ENCODE measurements around the gene ATP1B1. TPM values are rescaled to one million over a fixed set of nuclear protein-coding genes. Genes with fewer than 3 reads are reported as not detected.
A peak's percentile ranks its signal among the peaks of the same experiment; 100 is the strongest.

Gene ATP1B1
- total and polyA plus RNA-seq, 9 of the 15 experiments (the other 6 are each of a cell fraction or from before 2014, with no cell fraction given): 0.76 to 3.0 (median 1.7) TPM

- TF ChIP-seq, protein P1, sequence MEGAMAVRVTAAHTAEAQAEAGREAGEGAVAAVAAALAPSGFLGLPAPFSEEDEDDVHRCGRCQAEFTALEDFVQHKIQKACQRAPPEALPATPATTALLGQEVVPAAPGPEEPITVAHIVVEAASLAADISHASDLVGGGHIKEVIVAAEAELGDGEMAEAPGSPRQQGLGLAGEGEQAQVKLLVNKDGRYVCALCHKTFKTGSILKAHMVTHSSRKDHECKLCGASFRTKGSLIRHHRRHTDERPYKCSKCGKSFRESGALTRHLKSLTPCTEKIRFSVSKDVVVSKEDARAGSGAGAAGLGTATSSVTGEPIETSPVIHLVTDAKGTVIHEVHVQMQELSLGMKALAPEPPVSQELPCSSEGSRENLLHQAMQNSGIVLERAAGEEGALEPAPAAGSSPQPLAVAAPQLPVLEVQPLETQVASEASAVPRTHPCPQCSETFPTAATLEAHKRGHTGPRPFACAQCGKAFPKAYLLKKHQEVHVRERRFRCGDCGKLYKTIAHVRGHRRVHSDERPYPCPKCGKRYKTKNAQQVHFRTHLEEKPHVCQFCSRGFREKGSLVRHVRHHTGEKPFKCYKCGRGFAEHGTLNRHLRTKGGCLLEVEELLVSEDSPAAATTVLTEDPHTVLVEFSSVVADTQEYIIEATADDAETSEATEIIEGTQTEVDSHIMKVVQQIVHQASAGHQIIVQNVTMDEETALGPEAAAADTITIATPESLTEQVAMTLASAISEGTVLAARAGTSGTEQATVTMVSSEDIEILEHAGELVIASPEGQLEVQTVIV (CRISPR knock-in tag; IDR thresholded peaks at IDR 0.05; ENCODE audit: borderline replicate concordance): no peak
- peak; percentile 71 for TF ChIP-seq NFE2 (IDR thresholded peaks at IDR 0.05; ENCODE audit: low read depth)
- no peak for TF ChIP-seq CTCFL (IDR thresholded peaks at IDR 0.05; ENCODE audit: borderline replicate concordance, insufficient read depth, low read depth, low read length, poor library complexity, severe bottlenecking)
- TF ChIP-seq BRD9 (IDR thresholded peaks at IDR 0.05; ENCODE audit: low read depth, partially characterized antibody): no peak
- TF ChIP-seq MAFK (IDR thresholded peaks at IDR 0.05; ENCODE audit: low read length): peak; percentile 25; the same call in 1 of the 2 replicates
- no peak for TF ChIP-seq RAD51 (IDR thresholded peaks at IDR 0.05; ENCODE audit: borderline replicate concordance, low read depth)
- no peak for TF ChIP-seq NFATC3 (IDR thresholded peaks at IDR 0.05)
- TF ChIP-seq, protein P2, sequence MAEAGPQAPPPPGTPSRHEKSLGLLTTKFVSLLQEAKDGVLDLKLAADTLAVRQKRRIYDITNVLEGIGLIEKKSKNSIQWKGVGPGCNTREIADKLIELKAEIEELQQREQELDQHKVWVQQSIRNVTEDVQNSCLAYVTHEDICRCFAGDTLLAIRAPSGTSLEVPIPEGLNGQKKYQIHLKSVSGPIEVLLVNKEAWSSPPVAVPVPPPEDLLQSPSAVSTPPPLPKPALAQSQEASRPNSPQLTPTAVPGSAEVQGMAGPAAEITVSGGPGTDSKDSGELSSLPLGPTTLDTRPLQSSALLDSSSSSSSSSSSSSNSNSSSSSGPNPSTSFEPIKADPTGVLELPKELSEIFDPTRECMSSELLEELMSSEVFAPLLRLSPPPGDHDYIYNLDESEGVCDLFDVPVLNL (CRISPR knock-in tag; IDR thresholded peaks at IDR 0.05; ENCODE audit: low read depth): no peak
- TF ChIP-seq SAFB (IDR thresholded peaks at IDR 0.05; ENCODE audit: borderline replicate concordance, low read depth, low read length): no peak
- no peak for TF ChIP-seq FOXM1 (IDR thresholded peaks at IDR 0.05; ENCODE audit: low read depth)
- TF ChIP-seq FOXM1 (CRISPR knock-in tag; IDR thresholded peaks at IDR 0.05; ENCODE audit: low read depth): no peak
- TF ChIP-seq CLOCK (CRISPR knock-in tag; IDR thresholded peaks at IDR 0.05; ENCODE audit: borderline replicate concordance): no peak
- TF ChIP-seq NFE2L1 (tag; IDR thresholded peaks at IDR 0.05; ENCODE audit: borderline replicate concordance, low read depth): peak; percentile 59; the same call in 1 of the 2 replicates
- TF ChIP-seq SNRNP70 (optimal IDR thresholded peaks at IDR 0.05; ENCODE audit: low read depth, low read length): no peak
- TF ChIP-seq ZNF253 (CRISPR knock-in tag; conservative IDR thresholded peaks at IDR 0.05): no peak
- no peak for TF ChIP-seq LEF1 (IDR thresholded peaks at IDR 0.05)
- no peak for TF ChIP-seq SNIP1 (IDR thresholded peaks at IDR 0.05; ENCODE audit: low read depth)
- peak; percentile 47 for TF ChIP-seq ZNF316 (IDR thresholded peaks at IDR 0.05)
- no peak for TF ChIP-seq TEAD2 (tag; IDR thresholded peaks at IDR 0.05)
- no peak for TF ChIP-seq KLF16 (IDR thresholded peaks at IDR 0.05)
Observed at GRCh38 chr1:169105087-169105433, 1.4 kb upstream of the ATP1B1 start (continued).
